ENCODE measurements around the gene HUS1B.

GRCh38 chr6:635233-635632, 21.7 kb downstream of the HUS1B start:
- TF ChIP-seq, protein P1, sequence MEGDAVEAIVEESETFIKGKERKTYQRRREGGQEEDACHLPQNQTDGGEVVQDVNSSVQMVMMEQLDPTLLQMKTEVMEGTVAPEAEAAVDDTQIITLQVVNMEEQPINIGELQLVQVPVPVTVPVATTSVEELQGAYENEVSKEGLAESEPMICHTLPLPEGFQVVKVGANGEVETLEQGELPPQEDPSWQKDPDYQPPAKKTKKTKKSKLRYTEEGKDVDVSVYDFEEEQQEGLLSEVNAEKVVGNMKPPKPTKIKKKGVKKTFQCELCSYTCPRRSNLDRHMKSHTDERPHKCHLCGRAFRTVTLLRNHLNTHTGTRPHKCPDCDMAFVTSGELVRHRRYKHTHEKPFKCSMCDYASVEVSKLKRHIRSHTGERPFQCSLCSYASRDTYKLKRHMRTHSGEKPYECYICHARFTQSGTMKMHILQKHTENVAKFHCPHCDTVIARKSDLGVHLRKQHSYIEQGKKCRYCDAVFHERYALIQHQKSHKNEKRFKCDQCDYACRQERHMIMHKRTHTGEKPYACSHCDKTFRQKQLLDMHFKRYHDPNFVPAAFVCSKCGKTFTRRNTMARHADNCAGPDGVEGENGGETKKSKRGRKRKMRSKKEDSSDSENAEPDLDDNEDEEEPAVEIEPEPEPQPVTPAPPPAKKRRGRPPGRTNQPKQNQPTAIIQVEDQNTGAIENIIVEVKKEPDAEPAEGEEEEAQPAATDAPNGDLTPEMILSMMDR (conservative IDR thresholded peaks at IDR 0.05; ENCODE audit: low read depth in 2 of 2), result no peak
- TF ChIP-seq EZH2phosphoT487 (IDR thresholded peaks at IDR 0.05; ENCODE audit: unreplicated experiment) (no peak), POLR2AphosphoS5 (IDR thresholded peaks at IDR 0.05; ENCODE audit: low read depth) (no peak), EZH2 (IDR thresholded peaks at IDR 0.05; ENCODE audit: low read depth, unreplicated experiment) (no peak)
